Mesodermal cell (in vitro differentiated cells): ENCODE results near the gene HOXD3.

ENCODE experiments used
- H3K27ac ChIP-seq: 2 replicates; pipeline ENCODE4 v1.7.0; 2013; ENCODE audit warnings: mild to moderate bottlenecking, low read depth, low read length, moderate library complexity; ENCODE audit not compliant: severe bottlenecking
- H3K36me3 ChIP-seq: 2 replicates; pipeline ENCODE4 v1.7.1; 2013; ENCODE audit warnings: mild to moderate bottlenecking, low read length, moderate library complexity; ENCODE audit not compliant: control insufficient read depth, insufficient read depth
- H3K4me1 ChIP-seq: one replicate; pipeline ENCODE4 v1.7.1; 2013; ENCODE audit warnings: mild to moderate bottlenecking, low read length; ENCODE audit not compliant: insufficient read depth, control insufficient read depth, poor library complexity, severe bottlenecking
- H3K4me3 ChIP-seq: 2 replicates; pipeline ENCODE4 v1.7.0; 2013; ENCODE audit warnings: low read length, control low read depth, mild to moderate bottlenecking; ENCODE audit not compliant: insufficient read depth, poor library complexity, severe bottlenecking; ENCODE audit errors: extremely low read depth
- H3K9me3 ChIP-seq: 2 replicates; pipeline ENCODE4 v1.7.1; 2013; ENCODE audit warnings: mild to moderate bottlenecking, low read length, moderate library complexity; ENCODE audit not compliant: control insufficient read depth
- WGBS, 2 experiments: methylation state at CpG; one replicate each; pipeline ENCODE4 v1.1.5; 2013; ENCODE audit warnings: missing lambda C conversion rate in 2 of 2; ENCODE audit not compliant: insufficient coverage in 2 of 2; 5-methylcytosine and 5-hydroxymethylcytosine counted together

Gene HOXD3

GRCh38 chr2:176178038-176178756 lies 21.1 kb downstream of the HOXD3 start:
- no peaks in the 10 kb centered on the region for H3K4me1 ChIP-seq
- peak overlapping the region; percentile 31 for H3K4me3 ChIP-seq
- no peak overlapping the region for H3K27ac ChIP-seq
- H3K36me3 ChIP-seq: no peaks in the 10 kb centered on the region
- H3K9me3 ChIP-seq: no peaks in the 10 kb centered on the region
- WGBS, 2 experiments: 1 to 2% methylated on average over 49 to 68 of the region's 68 CpGs

DNA sequence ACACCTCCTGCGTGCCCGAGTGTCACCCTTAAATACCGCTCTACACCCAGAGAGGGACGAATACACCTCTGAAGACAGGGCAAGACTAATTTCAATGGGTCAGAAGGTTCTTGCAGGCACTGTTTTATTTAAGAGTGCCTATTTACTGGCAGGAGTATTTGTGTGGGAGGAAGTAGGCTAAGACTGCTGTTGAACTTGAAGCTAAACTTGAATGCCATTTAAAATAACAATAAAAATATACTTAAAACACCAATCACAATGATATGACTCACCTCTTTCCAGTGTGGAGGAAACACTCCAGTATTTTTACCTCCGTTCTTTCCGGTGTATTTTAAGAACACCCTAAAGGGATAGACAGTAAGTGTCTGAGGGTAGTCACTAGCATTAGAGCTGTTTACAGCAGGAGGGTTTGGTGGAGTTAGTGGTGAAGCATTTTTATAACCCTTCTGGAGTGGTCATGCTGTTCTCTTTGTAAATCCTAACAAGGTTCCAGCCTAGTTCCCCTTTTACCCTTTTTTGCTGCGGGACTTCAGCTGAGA lies 21.7 kb downstream of the HOXD3 start:
- Histone ChIP-seq H3K27ac (no peak overlapping the region), H3K4me3 (no peak overlapping the region)

GRCh38 chr2:176181551-176181950 lies 24.4 kb downstream of the HOXD3 start:
- no peaks in the 10 kb centered on the region for H3K4me1 ChIP-seq
- no peaks in the 10 kb centered on the region for H3K36me3 ChIP-seq
- H3K27ac ChIP-seq: no peak overlapping the region
- H3K4me3 ChIP-seq: no peak overlapping the region
- H3K9me3 ChIP-seq: no peaks in the 10 kb centered on the region
- no CpG with 5 or more reads among the region's 3 CpGs for whole genome bisulfite sequencing, 2 experiments

More for the DNA sequence above, 21.7 kb downstream of the HOXD3 start:
- WGBS, 2 experiments: no CpG with 5 or more reads among the region's 7 CpGs
- H3K36me3 ChIP-seq: no peaks in the 10 kb centered on the region
- no peaks in the 10 kb centered on the region for H3K4me1 ChIP-seq
- no peaks in the 10 kb centered on the region for H3K9me3 ChIP-seq

GRCh38 chr2:176182671-176183070 lies 25.6 kb downstream of the HOXD3 start:
- H3K4me1 ChIP-seq: no peaks in the 10 kb centered on the region
- no peaks in the 10 kb centered on the region for H3K9me3 ChIP-seq
- no peaks in the 10 kb centered on the region for H3K36me3 ChIP-seq
- no peak overlapping the region for H3K27ac ChIP-seq
- 81 to 100% methylated on average over 2 of the region's 3 CpGs for WGBS, 2 experiments
- no peak overlapping the region for H3K4me3 ChIP-seq

- H3K36me3 ChIP-seq: no peaks in the 10 kb centered on the region
- H3K27ac ChIP-seq: no peak overlapping the region
- H3K4me1 ChIP-seq: no peaks in the 10 kb centered on the region
- no peaks in the 10 kb centered on the region for H3K9me3 ChIP-seq
- no CpG with 5 or more reads among the region's 2 CpGs for WGBS, 2 experiments
- H3K4me3 ChIP-seq: no peak overlapping the region
These were observed 27.6 kb downstream of the HOXD3 start for GRCh38 chr2:176184749-176185148.

GRCh38 chr2:176186024-176186423 lies 28.9 kb downstream of the HOXD3 start:
- Histone ChIP-seq H3K9me3 (no peaks in the 10 kb centered on the region), H3K4me1 (no peaks in the 10 kb centered on the region), H3K27ac (no peak overlapping the region), H3K36me3 (no peaks in the 10 kb centered on the region), H3K4me3 (no peak overlapping the region)
- 74 to 94% methylated on average over 2 of the region's 2 CpGs for WGBS, 2 experiments

GRCh38 chr2:176187200-176187898 lies 30.2 kb downstream of the HOXD3 start:
- Histone ChIP-seq H3K36me3 (no peaks in the 10 kb centered on the region), H3K9me3 (no peaks in the 10 kb centered on the region), H3K4me3 (peak overlapping the region; percentile 30), H3K4me1 (no peaks in the 10 kb centered on the region), H3K27ac (no peak overlapping the region)
- 6 to 8% methylated on average over 7 to 11 of the region's 13 CpGs for WGBS, 2 experiments

GRCh38 chr2:176187899-176188773 lies 31.0 kb downstream of the HOXD3 start, which contains the start of gene HOXD1:
TSS of gene HOXD1 (plus strand) at chr2:176188668. CDS start at chr2:176188802, 134 bp downstream.
- Histone ChIP-seq H3K27ac (no peak within 1 kb of the TSS), H3K4me1 (no peaks in the 10 kb centered on the region), H3K9me3 (no peaks in the 10 kb centered on the region), H3K36me3 (no peaks in the 10 kb centered on the region), H3K4me3 (peak within 1 kb of the TSS; percentile 30)
- 2% methylated on average over 47 of the region's 68 CpGs for WGBS, 2 experiments

GRCh38 chr2:176188774-176189680 lies 31.9 kb downstream of the HOXD3 start:
- H3K4me1 ChIP-seq: no peaks in the 10 kb centered on the region
- WGBS, 2 experiments: 2% methylated on average over 65 to 66 of the region's 98 CpGs
- H3K27ac ChIP-seq: no peak overlapping the region
- H3K4me3 ChIP-seq: peak overlapping the region; percentile 30
- no peaks in the 10 kb centered on the region for H3K9me3 ChIP-seq
- H3K36me3 ChIP-seq: no peaks in the 10 kb centered on the region
